Caco-2 (cell line): ENCODE measurements around the gene GASK1A. TPM values are rescaled to one million over a fixed set of nuclear protein-coding genes. Genes with fewer than 3 reads are reported as not detected.

Experiments used
- BruUV-seq: library from RNA; stranded (reverse); fragments of 400-500 nt; replicated peaks from 2 replicates; lab custom pipeline; 2021; lab: Mats Ljungman, UMichigan
- CTCF ChIA-PET: fragments of 300-600 bp; sonication (Branson Sonifier 250); formaldehyde crosslinking; loops from one replicate; lab custom pipeline; 2022; ENCODE audit warnings: antibody characterized with exemption; lab: Charles Lee
- POLR2A ChIA-PET: fragments of 300-600 bp; sonication (Branson Sonifier 250); formaldehyde crosslinking; loops from one replicate; lab custom pipeline; 2022; ENCODE audit warnings: antibody characterized with exemption; lab: Charles Lee
- DNase-seq, 2 experiments: peaks; one replicate each; pipeline versions ENCODE4 v3.0.0 to v3.0.0-alpha.2; 2020 to 2022
- H3K27me3 ChIP-seq: replicated peaks from 2 replicates; pipeline ENCODE4 v1.6.0; 2011; ENCODE audit warnings: low read length; ENCODE audit not compliant: control insufficient read depth, insufficient read depth
- H3K36me3 ChIP-seq: 2 replicates; pipeline ENCODE4 v1.5.1; 2011; ENCODE audit warnings: low read length; ENCODE audit not compliant: control insufficient read depth, insufficient read depth
- H3K4me1 ChIP-seq: fragments of 250-450 bp; sonication (Bioruptor Pico); 2 replicates; pipeline ENCODE4 v1.5.1; 2020; ENCODE audit warnings: mild to moderate bottlenecking
- H3K4me3 ChIP-seq: 2 replicates; pipeline ENCODE4 v1.5.1; 2011; ENCODE audit warnings: low read depth, mild to moderate bottlenecking, control low read depth, low read length
- H3K9me3 ChIP-seq: fragments of 250-450 bp; sonication (Bioruptor Pico); 2 replicates; pipeline ENCODE4 v1.5.1; 2020; ENCODE audit warnings: mild to moderate bottlenecking, moderate library complexity
- H3K27ac Mint-ChIP-seq: one replicate; pipeline ENCODE4 v1.8.0; 2022; ENCODE audit warnings: mixed read lengths; ENCODE audit not compliant: unreplicated experiment
- H3K27me3 Mint-ChIP-seq: one replicate; pipeline ENCODE4 v1.8.0; 2022; ENCODE audit warnings: mixed read lengths; ENCODE audit not compliant: insufficient read depth, unreplicated experiment
- H3K36me3 Mint-ChIP-seq: one replicate; pipeline ENCODE4 v1.8.0; 2022; ENCODE audit warnings: mild to moderate bottlenecking, mixed read lengths; ENCODE audit not compliant: insufficient read depth, unreplicated experiment
- H3K4me1 Mint-ChIP-seq: one replicate; pipeline ENCODE4 v1.8.0; 2022; ENCODE audit warnings: low read depth, mixed read lengths; ENCODE audit not compliant: unreplicated experiment
- H3K4me3 Mint-ChIP-seq: one replicate; pipeline ENCODE4 v1.8.0; 2022; ENCODE audit warnings: mild to moderate bottlenecking, moderate library complexity, mixed read lengths; ENCODE audit not compliant: unreplicated experiment
- H3K9me3 Mint-ChIP-seq: one replicate; pipeline ENCODE4 v1.8.0; 2022; ENCODE audit warnings: mixed read lengths; ENCODE audit not compliant: unreplicated experiment
- intact Hi-C: fragments of 100-400 bp; cut with micrococcal nuclease; formaldehyde crosslinking; loops from one replicate; pipeline ENCODE4 v1.10.0; 2022; ENCODE audit not compliant: unreplicated experiment
- total RNA-seq: library from RNA; stranded (reverse); gene quantifications from 2 replicates; pipeline ENCODE4 v1.2.3, GENCODE V29; 2022
- TF ChIP-seq, protein P1 (sequence below), 2 experiments: fragments of 200-600 bp in 1 of 2; IDR thresholded peaks; 1 replicate in 1 of 2; 2 replicates in 1 of 2; pipeline versions ENCODE4 v1.5.1 to v1.8.0; 2011 to 2022; ENCODE audit warnings: antibody characterized with exemption in 1 of 2, control low read depth in 1 of 2, inconsistent platforms in 1 of 2, low read depth in 1 of 2, low read length in 1 of 2, mild to moderate bottlenecking in 1 of 2, moderate library complexity in 1 of 2; ENCODE audit not compliant: insufficient read depth in 1 of 2, severe bottlenecking in 1 of 2, unreplicated experiment in 1 of 2

GASK1A gene
- total RNA-seq, 1 experiment from 2014 or later = 0.16 TPM

DNA sequence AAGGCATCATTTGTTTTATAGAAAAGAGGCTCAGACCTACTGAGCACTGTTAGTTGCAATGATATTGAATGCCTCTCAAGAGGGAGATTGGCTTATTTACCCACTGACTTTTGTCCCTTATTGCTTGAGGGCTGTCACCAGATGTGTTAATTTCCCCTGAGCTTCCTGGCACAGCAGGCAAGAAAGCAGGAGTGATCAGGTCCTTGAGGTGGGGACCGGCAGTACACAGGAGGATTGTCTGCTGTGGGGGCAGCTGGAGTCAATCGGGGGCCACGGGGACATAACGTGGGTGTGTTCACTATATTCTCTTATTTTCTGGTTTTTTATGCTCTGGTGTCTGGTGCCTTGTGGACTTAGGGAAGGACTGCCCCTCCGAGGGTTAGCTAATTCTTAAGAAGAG is 44.6 kb downstream of the GASK1A start:
- intact Hi-C loops = no loop called here
- H3K27me3 Mint-ChIP-seq = no peaks in the 10 kb centered on the region
- no peaks in the 10 kb centered on the region for H3K36me3 Mint-ChIP-seq
- no TSS peak for BruUV-seq
- peaks cover 6% of the 10 kb centered on the region for H3K4me1 Mint-ChIP-seq
- ChIA-PET POLR2A (no interaction called here), CTCF (no interaction called here)
- Histone ChIP-seq H3K4me1 (peaks cover 8% of the 10 kb centered on the region), H3K9me3 (no peaks in the 10 kb centered on the region), H3K36me3 (no peaks in the 10 kb centered on the region), H3K4me3 (no peak overlapping the region), H3K27me3 (no peaks in the 10 kb centered on the region)
- TF ChIP-seq, protein P1, sequence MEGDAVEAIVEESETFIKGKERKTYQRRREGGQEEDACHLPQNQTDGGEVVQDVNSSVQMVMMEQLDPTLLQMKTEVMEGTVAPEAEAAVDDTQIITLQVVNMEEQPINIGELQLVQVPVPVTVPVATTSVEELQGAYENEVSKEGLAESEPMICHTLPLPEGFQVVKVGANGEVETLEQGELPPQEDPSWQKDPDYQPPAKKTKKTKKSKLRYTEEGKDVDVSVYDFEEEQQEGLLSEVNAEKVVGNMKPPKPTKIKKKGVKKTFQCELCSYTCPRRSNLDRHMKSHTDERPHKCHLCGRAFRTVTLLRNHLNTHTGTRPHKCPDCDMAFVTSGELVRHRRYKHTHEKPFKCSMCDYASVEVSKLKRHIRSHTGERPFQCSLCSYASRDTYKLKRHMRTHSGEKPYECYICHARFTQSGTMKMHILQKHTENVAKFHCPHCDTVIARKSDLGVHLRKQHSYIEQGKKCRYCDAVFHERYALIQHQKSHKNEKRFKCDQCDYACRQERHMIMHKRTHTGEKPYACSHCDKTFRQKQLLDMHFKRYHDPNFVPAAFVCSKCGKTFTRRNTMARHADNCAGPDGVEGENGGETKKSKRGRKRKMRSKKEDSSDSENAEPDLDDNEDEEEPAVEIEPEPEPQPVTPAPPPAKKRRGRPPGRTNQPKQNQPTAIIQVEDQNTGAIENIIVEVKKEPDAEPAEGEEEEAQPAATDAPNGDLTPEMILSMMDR (IDR thresholded peaks at IDR 0.05; ENCODE audit: insufficient read depth in 1 of 2, low read depth in 1 of 2, low read length in 1 of 2, severe bottlenecking in 1 of 2, unreplicated experiment in 1 of 2) = no peak
- H3K9me3 Mint-ChIP-seq = no peaks in the 10 kb centered on the region
- H3K27ac Mint-ChIP-seq = no peak overlapping the region
- no peak overlapping the region for H3K4me3 Mint-ChIP-seq
- DNase-seq = no peak

DNA sequence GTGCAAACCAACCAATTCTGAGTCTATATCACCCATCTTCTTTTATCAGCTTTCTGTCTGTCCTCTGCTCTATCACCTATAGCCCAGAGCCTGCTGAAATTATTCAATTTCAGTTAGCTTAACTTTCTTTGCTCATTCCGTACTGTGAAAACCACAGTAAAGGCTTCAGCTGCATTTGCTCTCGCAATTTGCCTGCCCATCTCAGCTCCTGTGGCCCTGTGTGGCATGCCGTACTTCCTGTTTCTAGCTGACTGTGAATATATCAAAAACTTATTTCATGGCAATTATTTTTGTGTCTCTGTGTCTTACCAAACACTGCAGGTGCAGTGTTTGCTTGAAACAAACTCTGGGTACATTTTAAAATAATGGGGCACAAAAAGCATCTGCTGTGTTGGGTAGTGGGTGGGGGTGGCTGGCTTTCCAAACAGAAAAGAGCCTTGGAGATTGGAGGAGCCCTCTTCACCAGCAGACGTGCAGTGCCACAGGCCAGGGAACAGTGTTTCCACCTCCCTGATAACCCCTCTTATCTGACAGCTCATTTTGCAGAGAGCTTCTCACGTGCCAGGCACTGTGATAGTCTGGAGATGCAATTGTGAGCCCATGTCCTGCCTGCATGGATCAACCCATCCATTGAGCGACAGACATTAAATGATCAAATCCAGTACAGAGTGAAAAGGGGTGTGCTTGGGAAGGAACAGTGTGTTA is 45.2 kb downstream of the GASK1A start:
- no peaks in the 10 kb centered on the region for H3K9me3 ChIP-seq
- H3K27me3 Mint-ChIP-seq = no peaks in the 10 kb centered on the region
- intact Hi-C loops = no loop called here
- no peaks in the 10 kb centered on the region for H3K9me3 Mint-ChIP-seq
- no peak for DNase-seq
- POLR2A ChIA-PET = no interaction called here
- H3K4me3 ChIP-seq = no peak overlapping the region
- TF ChIP-seq, protein P1 (IDR thresholded peaks at IDR 0.05; ENCODE audit: insufficient read depth in 1 of 2, low read depth in 1 of 2, low read length in 1 of 2, severe bottlenecking in 1 of 2, unreplicated experiment in 1 of 2) = no peak
- H3K27ac Mint-ChIP-seq = no peak overlapping the region
- H3K4me1 Mint-ChIP-seq = peaks cover 6% of the 10 kb centered on the region
- peaks cover 8% of the 10 kb centered on the region for H3K4me1 ChIP-seq
- CTCF ChIA-PET = no interaction called here
- no peaks in the 10 kb centered on the region for H3K36me3 Mint-ChIP-seq
- no peaks in the 10 kb centered on the region for H3K27me3 ChIP-seq
- no peaks in the 10 kb centered on the region for H3K36me3 ChIP-seq
- no peak overlapping the region for H3K4me3 Mint-ChIP-seq
- no TSS peak for BruUV-seq

DNA sequence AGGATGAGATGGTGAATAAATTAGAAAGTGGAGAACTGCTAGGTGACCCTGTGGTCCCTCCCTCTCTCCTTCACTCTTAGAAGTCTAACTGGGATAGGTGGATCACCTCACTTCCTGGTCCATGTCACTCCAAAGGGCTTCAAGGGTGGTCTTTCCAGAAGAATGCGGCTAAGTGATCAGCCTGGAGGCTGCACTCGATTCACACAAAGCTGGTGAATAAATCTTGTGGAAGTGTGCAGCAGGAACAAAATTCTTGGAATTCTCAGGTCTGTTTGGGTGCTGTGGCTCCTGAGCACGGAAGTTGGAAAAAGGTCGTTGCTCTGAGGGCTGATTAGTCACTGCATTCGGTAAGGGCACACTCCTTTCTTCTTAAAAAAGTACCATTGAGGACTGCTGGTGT is 46.3 kb downstream of the GASK1A start:
- peaks cover 6% of the 10 kb centered on the region for H3K4me1 Mint-ChIP-seq
- no peak overlapping the region for H3K4me3 ChIP-seq
- H3K9me3 Mint-ChIP-seq = no peaks in the 10 kb centered on the region
- no peaks in the 10 kb centered on the region for H3K9me3 ChIP-seq
- no peaks in the 10 kb centered on the region for H3K27me3 ChIP-seq
- no peak overlapping the region for H3K4me3 Mint-ChIP-seq
- no peaks in the 10 kb centered on the region for H3K36me3 Mint-ChIP-seq
- H3K36me3 ChIP-seq = no peaks in the 10 kb centered on the region
- intact Hi-C loops = no loop called here
- H3K27ac Mint-ChIP-seq = no peak overlapping the region
- H3K27me3 Mint-ChIP-seq = no peaks in the 10 kb centered on the region
- TF ChIP-seq, protein P1 (IDR thresholded peaks at IDR 0.05; ENCODE audit: insufficient read depth in 1 of 2, low read depth in 1 of 2, low read length in 1 of 2, severe bottlenecking in 1 of 2, unreplicated experiment in 1 of 2) = no peak
- H3K4me1 ChIP-seq = peaks cover 8% of the 10 kb centered on the region
- no TSS peak for BruUV-seq
- DNase-seq = no peak
- POLR2A ChIA-PET = no interaction called here
- CTCF ChIA-PET = no interaction called here
